HG02981 (cell line): ENCODE data around the gene SRSF8.
"Not testable (repeated sequence)": the region's sequence is repeated elsewhere in the genome, so short reads cannot be mapped to it uniquely, and the experiment has no call there.

ENCODE experiments used
- ATAC-seq: cut with Tn5 transposase; IDR thresholded peaks from one replicate; pipeline ENCODE4 v1.9.1; 2021; ENCODE audit warnings: mild to moderate bottlenecking, moderate library complexity; ENCODE audit not compliant: unreplicated experiment

The SRSF8 gene

GRCh38 chr11:95066716-95067038 is at the start of gene SRSF8:
SRSF8 (plus strand) TSS chr11:95066919; CDS start chr11:95067227, 308 bp downstream.
- ATAC-seq = peak; percentile 29

- ATAC-seq = not testable (repeated sequence)
Observed at GRCh38 chr11:95021468-95021867, 45.3 kb upstream of the SRSF8 start.

- no peak for ATAC-seq
Observed at GRCh38 chr11:95024958-95025357, 41.8 kb upstream of the SRSF8 start, which contains the start of gene KDM4E. KDM4E (plus strand) TSS chr11:95025258; CDS start chr11:95025558, 300 bp downstream.

GRCh38 chr11:95025594-95025993 is 41.1 kb upstream of the SRSF8 start:
- ATAC-seq = not testable (repeated sequence)

- no peak for ATAC-seq
Observed at GRCh38 chr11:95028357-95028756, 38.4 kb upstream of the SRSF8 start.

GRCh38 chr11:95033051-95033450 is 33.7 kb upstream of the SRSF8 start:
- no peak for ATAC-seq

- no peak for ATAC-seq
Observed at GRCh38 chr11:95035316-95035715, 31.4 kb upstream of the SRSF8 start.

- not testable (repeated sequence) for ATAC-seq
Observed at GRCh38 chr11:95037356-95038035, 29.2 kb upstream of the SRSF8 start.

GRCh38 chr11:95042239-95042638 is 24.5 kb upstream of the SRSF8 start:
- ATAC-seq = no peak

GRCh38 chr11:95042906-95043305 is 23.8 kb upstream of the SRSF8 start:
- no peak for ATAC-seq

GRCh38 chr11:95044010-95044409 is 22.7 kb upstream of the SRSF8 start:
- no peak for ATAC-seq

GRCh38 chr11:95045812-95046211 is 20.9 kb upstream of the SRSF8 start:
- ATAC-seq = no peak

- not testable (repeated sequence) for ATAC-seq
Observed at GRCh38 chr11:95049122-95049521, 17.6 kb upstream of the SRSF8 start, which contains the start of gene KDM4F. KDM4F (plus strand) TSS chr11:95049422.

- ATAC-seq = no peak
Observed at GRCh38 chr11:95050595-95051202, 16.0 kb upstream of the SRSF8 start.

- no peak for ATAC-seq
Observed at GRCh38 chr11:95054356-95054755, 12.4 kb upstream of the SRSF8 start.

- peak; percentile 96 for ATAC-seq
Observed at GRCh38 chr11:95055283-95055897, 11.3 kb upstream of the SRSF8 start.

- ATAC-seq = no peak
Observed at GRCh38 chr11:95057959-95058358, 8.8 kb upstream of the SRSF8 start.

GRCh38 chr11:95058621-95059020 is 8.1 kb upstream of the SRSF8 start:
- ATAC-seq = no peak

GRCh38 chr11:95059046-95059445 is 7.7 kb upstream of the SRSF8 start:
- ATAC-seq = no peak

- ATAC-seq = no peak
Observed at GRCh38 chr11:95065336-95065735, 1.4 kb upstream of the SRSF8 start.

GRCh38 chr11:95067039-95067840 is 521 bp downstream of the SRSF8 start:
- peak; percentile 56 for ATAC-seq
